Panc1 (cell line): Measurements from ENCODE around the gene SCYL2. TPM values are rescaled to one million over a fixed set of nuclear protein-coding genes. Genes with fewer than 3 reads are reported as not detected.

Experiments
- ATAC-seq: fragments of 200-7000 bp; cut with Tn5 transposase; 2 replicates; pipeline ENCODE4 v1.9.1; 2020; ENCODE audit warnings: mild to moderate bottlenecking, moderate library complexity
- BruUV-seq: library from RNA; stranded (reverse); fragments of 400-500 nt; replicated peaks from 2 replicates; lab custom pipeline; 2021; lab: Mats Ljungman, UMichigan
- CTCF ChIA-PET: fragments of 300-600 bp; sonication (Branson Sonifier 250); formaldehyde crosslinking; loops from one replicate; lab custom pipeline; 2022; ENCODE audit warnings: antibody characterized with exemption; lab: Charles Lee
- POLR2A ChIA-PET: fragments of 300-600 bp; sonication (Branson Sonifier 250); formaldehyde crosslinking; loops from one replicate; lab custom pipeline; 2022; ENCODE audit warnings: antibody characterized with exemption; lab: Charles Lee
- DNase-seq: peaks from one replicate; pipeline ENCODE4 v3.0.0-alpha.2; 2010; ENCODE audit warnings: low read depth, low spot score
- H3K27ac ChIP-seq: 2 replicates; pipeline ENCODE4 v1.5.1; 2011; ENCODE audit warnings: mild to moderate bottlenecking, low read length, inconsistent platforms
- H3K27me3 ChIP-seq: fragments of 200-500 bp; sonication (Bioruptor generic); 2 replicates; pipeline ENCODE4 v1.6.0; 2014; ENCODE audit warnings: low read length, inconsistent platforms; ENCODE audit not compliant: control insufficient read depth, insufficient read depth
- H3K36me3 ChIP-seq: fragments of 200-500 bp; sonication (Bioruptor generic); 2 replicates; pipeline ENCODE4 v1.5.1; 2014; ENCODE audit warnings: inconsistent platforms, mild to moderate bottlenecking, low read length, moderate library complexity; ENCODE audit not compliant: control insufficient read depth, insufficient read depth
- H3K4me1 ChIP-seq: 2 replicates; pipeline ENCODE4 v1.5.1; 2011; ENCODE audit warnings: inconsistent platforms, mild to moderate bottlenecking, low read length, moderate library complexity; ENCODE audit not compliant: control insufficient read depth, insufficient read depth
- H3K4me3 ChIP-seq, 2 experiments: 2 replicates each; pipeline ENCODE4 v1.5.1; 2011 to 2012; ENCODE audit warnings: low read depth in 2 of 2, low read length in 2 of 2, mild to moderate bottlenecking in 2 of 2, inconsistent platforms in 1 of 2, moderate library complexity in 1 of 2
- H3K9me3 ChIP-seq: fragments of 200-500 bp; sonication (Bioruptor generic); 2 replicates; pipeline ENCODE4 v1.5.1; 2014; ENCODE audit warnings: low read depth, mild to moderate bottlenecking, inconsistent platforms, low read length, moderate library complexity; ENCODE audit not compliant: control insufficient read depth, insufficient read depth
- POLR2AphosphoS5 ChIP-seq: IDR thresholded peaks from 2 replicates; pipeline ENCODE4 v1.6.1; 2012; ENCODE audit warnings: mild to moderate bottlenecking, low read depth, low read length, moderate library complexity
- SIN3A ChIP-seq: IDR thresholded peaks from 2 replicates; pipeline ENCODE4 v1.6.1; 2012; ENCODE audit warnings: low read depth, mild to moderate bottlenecking, low read length, moderate library complexity, borderline replicate concordance; ENCODE audit not compliant: insufficient read depth
- TCF7L2 ChIP-seq: IDR thresholded peaks from 2 replicates; pipeline ENCODE4 v1.6.1; 2011; ENCODE audit warnings: mild to moderate bottlenecking, low read depth, low read length, inconsistent platforms
- in situ Hi-C: cut with HindIII; loops from 2 replicates; pipeline ENCODE4 v1.10.0; 2016; ENCODE audit warnings: low sequenced_read_pairs, low pct_unique_long_range_greater_than_20kb
- intact Hi-C: fragments of 100-400 bp; cut with micrococcal nuclease; formaldehyde crosslinking; loops from one replicate; pipeline ENCODE4 v1.10.0; 2022; ENCODE audit not compliant: unreplicated experiment
- total RNA-seq: library from RNA; stranded (reverse); gene quantifications from one replicate; pipeline ENCODE4 v1.2.1, GENCODE V29; 2021; ENCODE audit not compliant: unreplicated experiment
- TF ChIP-seq, protein P1 (sequence below): fragments of 450-650 bp; IDR thresholded peaks from 2 replicates; pipeline ENCODE4 v1.5.1; 2017; ENCODE audit warnings: mild to moderate bottlenecking
- TF ChIP-seq, protein P2 (sequence below), 2 experiments: IDR thresholded peaks; 2 replicates each; pipeline ENCODE4 v1.6.1; 2011 to 2012; ENCODE audit warnings: low read depth in 2 of 2, control low read depth in 1 of 2, low read length in 1 of 2, mild to moderate bottlenecking in 1 of 2, moderate library complexity in 1 of 2; ENCODE audit not compliant: insufficient read depth in 1 of 2

SCYL2 gene
- total RNA-seq, 1 experiment from 2014 or later = 45.3 TPM

DNA sequence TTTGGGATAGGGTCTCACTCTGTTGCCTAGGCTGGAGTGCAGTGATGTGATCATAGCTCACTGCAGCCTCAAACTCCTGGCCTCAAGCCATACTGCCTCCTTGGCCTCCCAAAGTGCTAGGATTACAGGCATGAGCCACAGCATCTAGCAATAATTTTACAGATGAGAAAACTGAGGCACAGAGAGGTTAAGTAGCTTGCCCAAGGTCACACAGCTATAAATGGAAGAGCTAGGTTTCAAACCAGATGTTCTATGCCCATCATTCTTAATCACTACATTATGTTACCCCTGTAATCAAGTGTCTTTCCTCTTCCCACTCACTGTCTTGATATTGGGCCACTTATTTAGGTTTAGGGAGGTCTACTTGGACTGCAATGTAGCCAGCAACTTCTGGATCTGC lies 93.5 kb downstream of the SCYL2 start:
- in situ Hi-C loops = no loop called here
- DNase-seq = no peak
- Histone ChIP-seq H3K4me1 (no peaks in the 10 kb centered on the region), H3K27me3 (peaks cover 15% of the 10 kb centered on the region), H3K9me3 (no peaks in the 10 kb centered on the region), H3K4me3 (no peak overlapping the region), H3K36me3 (no peaks in the 10 kb centered on the region), H3K27ac (no peak overlapping the region)
- ChIA-PET CTCF (no interaction called here), POLR2A (no interaction called here)
- TF ChIP-seq TCF7L2 (no peak), POLR2AphosphoS5 (no peak)
- TF ChIP-seq, protein P1, sequence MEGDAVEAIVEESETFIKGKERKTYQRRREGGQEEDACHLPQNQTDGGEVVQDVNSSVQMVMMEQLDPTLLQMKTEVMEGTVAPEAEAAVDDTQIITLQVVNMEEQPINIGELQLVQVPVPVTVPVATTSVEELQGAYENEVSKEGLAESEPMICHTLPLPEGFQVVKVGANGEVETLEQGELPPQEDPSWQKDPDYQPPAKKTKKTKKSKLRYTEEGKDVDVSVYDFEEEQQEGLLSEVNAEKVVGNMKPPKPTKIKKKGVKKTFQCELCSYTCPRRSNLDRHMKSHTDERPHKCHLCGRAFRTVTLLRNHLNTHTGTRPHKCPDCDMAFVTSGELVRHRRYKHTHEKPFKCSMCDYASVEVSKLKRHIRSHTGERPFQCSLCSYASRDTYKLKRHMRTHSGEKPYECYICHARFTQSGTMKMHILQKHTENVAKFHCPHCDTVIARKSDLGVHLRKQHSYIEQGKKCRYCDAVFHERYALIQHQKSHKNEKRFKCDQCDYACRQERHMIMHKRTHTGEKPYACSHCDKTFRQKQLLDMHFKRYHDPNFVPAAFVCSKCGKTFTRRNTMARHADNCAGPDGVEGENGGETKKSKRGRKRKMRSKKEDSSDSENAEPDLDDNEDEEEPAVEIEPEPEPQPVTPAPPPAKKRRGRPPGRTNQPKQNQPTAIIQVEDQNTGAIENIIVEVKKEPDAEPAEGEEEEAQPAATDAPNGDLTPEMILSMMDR = no peak
- no TSS peak for BruUV-seq
- ATAC-seq = no peak
- intact Hi-C loops = no loop called here

DNA sequence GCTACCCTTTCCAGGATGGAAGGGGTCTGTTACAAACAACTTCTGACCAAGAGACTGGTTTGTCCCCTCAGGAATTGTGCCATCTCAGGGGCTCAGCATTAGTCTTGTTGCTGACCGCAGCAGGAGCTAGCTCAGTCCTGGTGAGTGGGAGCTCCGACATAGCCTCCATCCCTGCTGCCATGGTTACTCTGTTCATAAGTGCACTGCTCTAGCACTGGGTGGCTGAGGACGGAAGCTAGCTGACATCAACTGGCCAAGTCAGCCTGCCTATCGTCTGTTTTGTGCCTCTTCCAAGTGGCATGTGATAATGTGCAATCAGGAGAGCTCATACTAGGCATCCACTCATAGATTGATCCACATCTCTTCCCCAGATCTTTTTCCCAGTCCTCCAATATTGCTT lies 97.3 kb downstream of the SCYL2 start:
- Histone ChIP-seq H3K36me3 (no peaks in the 10 kb centered on the region), H3K9me3 (no peaks in the 10 kb centered on the region), H3K27me3 (peaks cover 5% of the 10 kb centered on the region; the same call in 1 of the 2 replicates), H3K27ac (no peak overlapping the region), H3K4me3 (no peak overlapping the region), H3K4me1 (no peaks in the 10 kb centered on the region)
- BruUV-seq = no TSS peak
- TF ChIP-seq POLR2AphosphoS5 (no peak), TCF7L2 (no peak), SIN3A (no peak)
- TF ChIP-seq, protein P1 = no peak
- TF ChIP-seq, protein P2, sequence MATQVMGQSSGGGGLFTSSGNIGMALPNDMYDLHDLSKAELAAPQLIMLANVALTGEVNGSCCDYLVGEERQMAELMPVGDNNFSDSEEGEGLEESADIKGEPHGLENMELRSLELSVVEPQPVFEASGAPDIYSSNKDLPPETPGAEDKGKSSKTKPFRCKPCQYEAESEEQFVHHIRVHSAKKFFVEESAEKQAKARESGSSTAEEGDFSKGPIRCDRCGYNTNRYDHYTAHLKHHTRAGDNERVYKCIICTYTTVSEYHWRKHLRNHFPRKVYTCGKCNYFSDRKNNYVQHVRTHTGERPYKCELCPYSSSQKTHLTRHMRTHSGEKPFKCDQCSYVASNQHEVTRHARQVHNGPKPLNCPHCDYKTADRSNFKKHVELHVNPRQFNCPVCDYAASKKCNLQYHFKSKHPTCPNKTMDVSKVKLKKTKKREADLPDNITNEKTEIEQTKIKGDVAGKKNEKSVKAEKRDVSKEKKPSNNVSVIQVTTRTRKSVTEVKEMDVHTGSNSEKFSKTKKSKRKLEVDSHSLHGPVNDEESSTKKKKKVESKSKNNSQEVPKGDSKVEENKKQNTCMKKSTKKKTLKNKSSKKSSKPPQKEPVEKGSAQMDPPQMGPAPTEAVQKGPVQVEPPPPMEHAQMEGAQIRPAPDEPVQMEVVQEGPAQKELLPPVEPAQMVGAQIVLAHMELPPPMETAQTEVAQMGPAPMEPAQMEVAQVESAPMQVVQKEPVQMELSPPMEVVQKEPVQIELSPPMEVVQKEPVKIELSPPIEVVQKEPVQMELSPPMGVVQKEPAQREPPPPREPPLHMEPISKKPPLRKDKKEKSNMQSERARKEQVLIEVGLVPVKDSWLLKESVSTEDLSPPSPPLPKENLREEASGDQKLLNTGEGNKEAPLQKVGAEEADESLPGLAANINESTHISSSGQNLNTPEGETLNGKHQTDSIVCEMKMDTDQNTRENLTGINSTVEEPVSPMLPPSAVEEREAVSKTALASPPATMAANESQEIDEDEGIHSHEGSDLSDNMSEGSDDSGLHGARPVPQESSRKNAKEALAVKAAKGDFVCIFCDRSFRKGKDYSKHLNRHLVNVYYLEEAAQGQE (IDR thresholded peaks at IDR 0.05; ENCODE audit: insufficient read depth in 1 of 2, low read depth in 2 of 2, low read length in 1 of 2) = no peak
- in situ Hi-C loops = no loop called here
- DNase-seq (no peak), ATAC-seq (peak; percentile 51; the same call in 1 of the 2 replicates)
- ChIA-PET CTCF (interaction anchor here (0.6 kb wide), 1 partner anchor 304 kb away, joined by 4 read pairs; no protein-coding TSS in a partner anchor), POLR2A (no interaction called here)
- intact Hi-C loops = no loop called here
